ENCODE results near the gene RMRP. TPM values are rescaled to one million over a fixed set of nuclear protein-coding genes. Genes with fewer than 3 reads are reported as not detected.

The RMRP gene
- total RNA-seq, 1 donor: 88,726 TPM

- H3K27ac ChIP-seq (ENCODE audit: low read depth, low read length): peak overlapping the region; percentile 54
- H3K9me3 ChIP-seq (ENCODE audit: low read depth, low read length): no peaks in the 10 kb centered on the region
- DNase-seq (ENCODE audit: insufficient read length, low spot score, missing footprints): no peak
- no peak overlapping the region for H2AFZ ChIP-seq (ENCODE audit: low read length)
- peaks cover 54% of the 10 kb centered on the region for H3K36me3 ChIP-seq (ENCODE audit: insufficient read depth, low read length)
- peaks cover 59% of the 10 kb centered on the region for H4K20me1 ChIP-seq (ENCODE audit: insufficient read depth, low read length)
- peaks cover 35% of the 10 kb centered on the region for H3K4me1 ChIP-seq (ENCODE audit: insufficient read depth, low read length)
- H3K79me2 ChIP-seq (ENCODE audit: insufficient read depth, low read length): peaks cover 20% of the 10 kb centered on the region
- no peak for TF ChIP-seq CTCF (IDR thresholded peaks at IDR 0.05; ENCODE audit: extremely low read depth, low read depth, low read length)
- no peak overlapping the region for H3K4me3 ChIP-seq (ENCODE audit: insufficient read depth, low read length)
- no peak overlapping the region for H3K4me2 ChIP-seq (ENCODE audit: insufficient read depth, low read length)
- no peaks in the 10 kb centered on the region for H3K27me3 ChIP-seq (ENCODE audit: insufficient read depth, low read length)
Observed at GRCh38 chr9:35681341-35682002, 23.7 kb upstream of the RMRP start.

GRCh38 chr9:35680331-35681105 lies 22.7 kb upstream of the RMRP start:
- TF ChIP-seq CTCF (IDR thresholded peaks at IDR 0.05; ENCODE audit: extremely low read depth, low read depth, low read length): no peak
- Histone ChIP-seq H3K36me3 (ENCODE audit: insufficient read depth, low read length) (peaks cover 44% of the 10 kb centered on the region), H4K20me1 (ENCODE audit: insufficient read depth, low read length) (peaks cover 49% of the 10 kb centered on the region), H3K27ac (ENCODE audit: low read depth, low read length) (no peak overlapping the region), H3K9me3 (ENCODE audit: low read depth, low read length) (no peaks in the 10 kb centered on the region), H2AFZ (ENCODE audit: low read length) (no peak overlapping the region), H3K4me2 (ENCODE audit: insufficient read depth, low read length) (no peak overlapping the region), H3K4me3 (ENCODE audit: insufficient read depth, low read length) (no peak overlapping the region), H3K79me2 (ENCODE audit: insufficient read depth, low read length) (peaks cover 11% of the 10 kb centered on the region), H3K27me3 (ENCODE audit: insufficient read depth, low read length) (peaks cover 4% of the 10 kb centered on the region), H3K4me1 (ENCODE audit: insufficient read depth, low read length) (peaks cover 27% of the 10 kb centered on the region)
- peak; percentile 90 for DNase-seq (ENCODE audit: insufficient read length, low spot score, missing footprints)

GRCh38 chr9:35679766-35680330 lies 22.0 kb upstream of the RMRP start:
- peak; percentile 87 for DNase-seq (ENCODE audit: insufficient read length, low spot score, missing footprints)
- TF ChIP-seq CTCF (IDR thresholded peaks at IDR 0.05; ENCODE audit: extremely low read depth, low read depth, low read length): no peak
- H2AFZ ChIP-seq (ENCODE audit: low read length): no peak overlapping the region
- no peak overlapping the region for H3K4me3 ChIP-seq (ENCODE audit: insufficient read depth, low read length)
- H3K36me3 ChIP-seq (ENCODE audit: insufficient read depth, low read length): peaks cover 37% of the 10 kb centered on the region
- peaks cover 5% of the 10 kb centered on the region for H3K79me2 ChIP-seq (ENCODE audit: insufficient read depth, low read length)
- no peak overlapping the region for H3K4me2 ChIP-seq (ENCODE audit: insufficient read depth, low read length)
- H3K9me3 ChIP-seq (ENCODE audit: low read depth, low read length): no peaks in the 10 kb centered on the region
- peaks cover 43% of the 10 kb centered on the region for H4K20me1 ChIP-seq (ENCODE audit: insufficient read depth, low read length)
- no peak overlapping the region for H3K27ac ChIP-seq (ENCODE audit: low read depth, low read length)
- peaks cover 7% of the 10 kb centered on the region for H3K27me3 ChIP-seq (ENCODE audit: insufficient read depth, low read length)
- peaks cover 27% of the 10 kb centered on the region for H3K4me1 ChIP-seq (ENCODE audit: insufficient read depth, low read length)

GRCh38 chr9:35679091-35679490 lies 21.3 kb upstream of the RMRP start:
- Histone ChIP-seq H3K79me2 (ENCODE audit: insufficient read depth, low read length) (no peaks in the 10 kb centered on the region), H3K4me1 (ENCODE audit: insufficient read depth, low read length) (peaks cover 19% of the 10 kb centered on the region), H3K9me3 (ENCODE audit: low read depth, low read length) (no peaks in the 10 kb centered on the region), H3K27me3 (ENCODE audit: insufficient read depth, low read length) (peaks cover 11% of the 10 kb centered on the region), H3K4me3 (ENCODE audit: insufficient read depth, low read length) (no peak overlapping the region), H2AFZ (ENCODE audit: low read length) (no peak overlapping the region), H3K36me3 (ENCODE audit: insufficient read depth, low read length) (peaks cover 30% of the 10 kb centered on the region), H4K20me1 (ENCODE audit: insufficient read depth, low read length) (peaks cover 35% of the 10 kb centered on the region), H3K4me2 (ENCODE audit: insufficient read depth, low read length) (no peak overlapping the region), H3K27ac (ENCODE audit: low read depth, low read length) (no peak overlapping the region)
- no peak for TF ChIP-seq CTCF (IDR thresholded peaks at IDR 0.05; ENCODE audit: extremely low read depth, low read depth, low read length)
- DNase-seq (ENCODE audit: insufficient read length, low spot score, missing footprints): no peak

Data from osteoblast (primary cell).